Measurements from ENCODE around the gene MORN3. TPM values are rescaled to one million over a fixed set of nuclear protein-coding genes. Genes with fewer than 3 reads are reported as not detected.
A peak's percentile ranks its signal among the peaks of the same experiment; 100 is the strongest.

Gene MORN3
- total and polyA plus RNA-seq, 10 of the 15 experiments (the other 5 are each of a cell fraction or from before 2014, with no cell fraction given), result 0.08 to 0.34 (median 0.17) TPM

- no peak for TF ChIP-seq SREBF1 (IDR thresholded peaks at IDR 0.05; ENCODE audit: low read length)
- no peak for TF ChIP-seq FOS (IDR thresholded peaks at IDR 0.05; ENCODE audit: borderline replicate concordance, extremely low read depth, insufficient read length)
- no peak for TF ChIP-seq SMAD1 (IDR thresholded peaks at IDR 0.05; ENCODE audit: low read depth, partially characterized antibody)
- TF ChIP-seq HDAC6 (IDR thresholded peaks at IDR 0.05; ENCODE audit: unreplicated experiment), result no peak
- TF ChIP-seq MTA2 (IDR thresholded peaks at IDR 0.05; ENCODE audit: low read depth), result 0 out of 2 replicates have a peak, but pooled peaks have one; percentile 30
- TF ChIP-seq SIN3A (IDR thresholded peaks at IDR 0.05; ENCODE audit: low read depth, low read length), result no peak
- no peak for TF ChIP-seq MLLT1 (IDR thresholded peaks at IDR 0.05)
- peak; percentile 2; the same call in 1 of the 2 replicates for TF ChIP-seq SMC3 (IDR thresholded peaks at IDR 0.05; ENCODE audit: borderline replicate concordance, low read length)
- no peak for TF ChIP-seq HSF1 (IDR thresholded peaks at IDR 0.05; ENCODE audit: low read depth, low read length)
- no peak for TF ChIP-seq SREBF2 (IDR thresholded peaks at IDR 0.05; ENCODE audit: low read length)
- no peak for TF ChIP-seq SKIL (IDR thresholded peaks at IDR 0.05; ENCODE audit: low read depth, poor library complexity, severe bottlenecking)
- TF ChIP-seq PML (IDR thresholded peaks at IDR 0.05; ENCODE audit: low read length), result 0 out of 2 replicates have a peak, but pooled peaks have one; percentile 32
- TF ChIP-seq SPI1 (IDR thresholded peaks at IDR 0.05; ENCODE audit: borderline replicate concordance, insufficient read depth, low read depth, low read length), result no peak
- TF ChIP-seq MYB (IDR thresholded peaks at IDR 0.05; ENCODE audit: borderline replicate concordance, low read depth, low read length), result no peak
- no peak for TF ChIP-seq BCL11A (IDR thresholded peaks at IDR 0.05; ENCODE audit: low read depth, low read length)
- peak; percentile 85 for TF ChIP-seq POLR2AphosphoS5 (IDR thresholded peaks at IDR 0.05; ENCODE audit: low read length)
- no peak for TF ChIP-seq PRDM15 (CRISPR knock-in tag; IDR thresholded peaks at IDR 0.05)
- TF ChIP-seq, protein P1, sequence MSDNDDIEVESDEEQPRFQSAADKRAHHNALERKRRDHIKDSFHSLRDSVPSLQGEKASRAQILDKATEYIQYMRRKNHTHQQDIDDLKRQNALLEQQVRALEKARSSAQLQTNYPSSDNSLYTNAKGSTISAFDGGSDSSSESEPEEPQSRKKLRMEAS (IDR thresholded peaks at IDR 0.05; ENCODE audit: low read depth, low read length), result no peak
- no peak for TF ChIP-seq HCFC1 (IDR thresholded peaks at IDR 0.05; ENCODE audit: low read length)
Measured at GRCh38 chr12:121626853-121627640, 42.4 kb downstream of the MORN3 start (continued).
